Activated naive CD4-positive, alpha-beta T cell treated with anti-CD3 and anti-CD28 coated beads, Interleukin-2, amount 50 U/mL, for 72 hours (primary cell): ENCODE results near the gene MMP20. TPM values are rescaled to one million over a fixed set of nuclear protein-coding genes. Genes with fewer than 3 reads are reported as not detected.

Source experiments
- ATAC-seq, 2 donors: fragments of 150-1000 bp; cut with Tn5 transposase; 2 replicates each; pipeline ENCODE4 v1.10.0; 2021; ENCODE audit warnings: mild to moderate bottlenecking in 2 of 2, moderate library complexity in 2 of 2
- DNase-seq, 2 donors: peaks; one replicate each; pipeline ENCODE4 v3.0.0; 2021 to 2022; ENCODE audit warnings: low spot score in 2 of 2
- H3K27ac Mint-ChIP-seq, 2 donors: one replicate each; pipeline ENCODE4 v1.8.0; 2022; ENCODE audit warnings: mild to moderate bottlenecking in 2 of 2, mixed read lengths in 2 of 2
- H3K36me3 Mint-ChIP-seq, 2 donors: one replicate each; pipeline ENCODE4 v1.8.0; 2022; ENCODE audit warnings: mixed read lengths in 2 of 2
- H3K9me3 Mint-ChIP-seq, 2 donors: one replicate each; pipeline ENCODE4 v1.8.0; 2022; ENCODE audit warnings: mixed read lengths in 2 of 2
- total RNA-seq, 2 donors: library from RNA; stranded (reverse); gene quantifications; one replicate each; pipeline ENCODE4 v1.2.3, GENCODE V29; 2022

Gene MMP20
- total RNA-seq, 2 donors from 2014 or later = not detected

GRCh38 chr11:102552020-102552419 is 73.1 kb downstream of the MMP20 start:
- H3K36me3 Mint-ChIP-seq = no peaks in the 10 kb centered on the region
- DNase-seq (no peak), ATAC-seq (no peak)
- H3K9me3 Mint-ChIP-seq = no peaks in the 10 kb centered on the region
- no peak overlapping the region for H3K27ac Mint-ChIP-seq

GRCh38 chr11:102551169-102551781 is 73.9 kb downstream of the MMP20 start:
- no peak for DNase-seq
- Mint-ChIP-seq H3K27ac (no peak overlapping the region), H3K36me3 (no peaks in the 10 kb centered on the region), H3K9me3 (no peaks in the 10 kb centered on the region)
- ATAC-seq = no peak

GRCh38 chr11:102546923-102547471 is 78.1 kb downstream of the MMP20 start:
- ATAC-seq = no peak
- DNase-seq = no peak

GRCh38 chr11:102546427-102546826 is 78.7 kb downstream of the MMP20 start:
- ATAC-seq (no peak), DNase-seq (no peak)
- H3K9me3 Mint-ChIP-seq = peaks cover 0 to 5% of the 10 kb centered on the region in 2 donors
- no peak overlapping the region for H3K27ac Mint-ChIP-seq
- no peaks in the 10 kb centered on the region for H3K36me3 Mint-ChIP-seq

More at GRCh38 chr11:102546923-102547471, 78.1 kb downstream of the MMP20 start:
- H3K9me3 Mint-ChIP-seq = peaks cover 0 to 5% of the 10 kb centered on the region in 2 donors
- no peaks in the 10 kb centered on the region for H3K36me3 Mint-ChIP-seq
- H3K27ac Mint-ChIP-seq = no peak overlapping the region

- peaks cover 0 to 5% of the 10 kb centered on the region in 2 donors for H3K9me3 Mint-ChIP-seq
- ATAC-seq = no peak
- no peak overlapping the region for H3K27ac Mint-ChIP-seq
- DNase-seq = no peak
- H3K36me3 Mint-ChIP-seq = no peaks in the 10 kb centered on the region
These were observed 79.4 kb downstream of the MMP20 start for GRCh38 chr11:102545701-102546100.

- Mint-ChIP-seq H3K36me3 (no peaks in the 10 kb centered on the region), H3K9me3 (peaks cover 0 to 5% of the 10 kb centered on the region in 2 donors), H3K27ac (no peak overlapping the region)
- ATAC-seq = no peak
- no peak for DNase-seq
These were observed 80.5 kb downstream of the MMP20 start for GRCh38 chr11:102544594-102544993.

DNA sequence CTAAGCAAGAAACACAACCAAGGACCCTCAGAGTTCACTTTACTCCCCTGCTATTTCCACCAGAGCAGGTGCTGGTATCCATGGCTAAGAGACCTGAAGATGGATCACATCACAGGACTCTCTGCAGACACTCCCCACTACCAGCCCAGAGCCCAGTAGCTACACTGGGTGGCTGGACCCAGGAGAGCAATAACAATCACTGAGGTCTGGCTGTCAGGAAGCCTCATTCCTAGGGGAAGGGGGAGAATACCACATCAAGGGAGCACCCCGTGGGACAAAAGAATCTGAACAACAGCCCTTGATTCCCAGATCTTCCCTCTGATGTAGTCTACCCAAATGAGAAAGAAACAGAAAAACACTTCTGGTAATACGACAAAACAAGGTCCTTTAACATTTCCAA is 85.6 kb downstream of the MMP20 start:
- H3K36me3 Mint-ChIP-seq = no peaks in the 10 kb centered on the region
- H3K9me3 Mint-ChIP-seq = peaks cover 0 to 2% of the 10 kb centered on the region in 2 donors
- DNase-seq = no peak
- H3K27ac Mint-ChIP-seq = no peak overlapping the region
- ATAC-seq = no peak

- DNase-seq (no peak), ATAC-seq (no peak)
- H3K9me3 Mint-ChIP-seq = no peaks in the 10 kb centered on the region
- no peaks in the 10 kb centered on the region for H3K36me3 Mint-ChIP-seq
- no peak overlapping the region for H3K27ac Mint-ChIP-seq
These were observed 86.2 kb downstream of the MMP20 start for GRCh38 chr11:102538932-102539331.

GRCh38 chr11:102534261-102534872 is 90.8 kb downstream of the MMP20 start:
- Mint-ChIP-seq H3K27ac (no peak overlapping the region), H3K36me3 (no peaks in the 10 kb centered on the region), H3K9me3 (no peaks in the 10 kb centered on the region)
- ATAC-seq (no peak), DNase-seq (no peak)

DNA sequence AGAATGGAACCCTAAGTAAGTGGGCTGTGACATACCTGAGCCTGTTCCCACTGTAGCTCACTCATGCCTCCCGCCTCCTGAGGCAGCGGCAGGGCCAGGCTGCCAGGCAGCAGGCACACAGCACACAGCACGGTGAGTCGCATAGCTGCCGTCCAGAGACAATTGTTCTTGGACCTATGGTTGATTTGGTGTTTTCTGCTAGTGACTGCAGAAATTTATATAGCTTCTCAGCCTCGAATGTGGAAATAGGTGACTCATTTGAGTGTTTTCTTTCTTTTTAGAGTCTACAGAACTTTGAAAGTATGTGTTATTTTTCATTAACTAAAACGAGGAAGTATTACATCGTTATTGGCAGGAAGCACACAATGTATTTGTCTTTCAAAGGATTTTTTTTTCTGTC is 94.6 kb downstream of the MMP20 start, which contains the start of gene MMP7:
TSS of gene MMP7 (minus strand) at position 190 of the 400 bp plus-strand sequence. CDS start at position 143, 47 bp downstream.
- H3K9me3 Mint-ChIP-seq = no peaks in the 10 kb centered on the region
- H3K27ac Mint-ChIP-seq = no peak within 1 kb of the TSS
- no peak for ATAC-seq
- H3K36me3 Mint-ChIP-seq = no peaks in the 10 kb centered on the region
- no peak for DNase-seq

- Mint-ChIP-seq H3K9me3 (no peaks in the 10 kb centered on the region), H3K27ac (no peak overlapping the region), H3K36me3 (no peaks in the 10 kb centered on the region)
- DNase-seq = no peak
- no peak for ATAC-seq
These were observed 96.5 kb downstream of the MMP20 start for GRCh38 chr11:102528618-102529017.

DNA sequence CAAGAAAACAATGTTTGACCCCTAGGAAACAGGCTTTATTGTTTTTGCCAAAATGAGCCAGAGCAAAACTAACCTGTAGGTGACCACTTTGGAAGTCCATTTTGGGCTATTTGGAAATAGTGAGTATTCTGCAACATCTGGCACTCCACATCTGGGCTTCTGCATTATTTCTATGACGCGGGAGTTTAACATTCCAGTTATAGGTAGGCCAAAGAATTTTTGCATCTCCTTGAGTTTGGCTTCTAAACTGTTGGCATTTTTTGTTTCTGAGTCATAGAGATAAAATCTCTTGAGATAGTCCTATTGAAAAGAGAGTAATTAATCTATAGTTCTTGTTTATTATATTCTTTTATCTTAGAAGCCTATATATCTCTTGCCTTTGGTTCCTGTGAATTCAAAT is 97.4 kb downstream of the MMP20 start:
- H3K9me3 Mint-ChIP-seq = no peaks in the 10 kb centered on the region
- H3K36me3 Mint-ChIP-seq = no peaks in the 10 kb centered on the region
- ATAC-seq = no peak

GRCh38 chr11:102527041-102527440 is 98.1 kb downstream of the MMP20 start:
- H3K27ac Mint-ChIP-seq = no peak overlapping the region
- no peaks in the 10 kb centered on the region for H3K36me3 Mint-ChIP-seq
- no peak for ATAC-seq
- no peaks in the 10 kb centered on the region for H3K9me3 Mint-ChIP-seq
- no peak for DNase-seq

More for the DNA sequence above, 97.4 kb downstream of the MMP20 start:
- DNase-seq = no peak
- no peak overlapping the region for H3K27ac Mint-ChIP-seq

Other genes starting within 250 kb of the MMP20 start
- 100 to 1,000 TPM; 193 to 330 TPM for gene TMEM123, start 172.6 kb downstream of the MMP20 start, total RNA-seq
- not detected for gene MMP7, start 94.6 kb downstream of the MMP20 start, total RNA-seq
- not detected for gene MMP27, start 80.4 kb upstream of the MMP20 start, total RNA-seq
- not detected for gene MMP8, start 99.6 kb upstream of the MMP20 start, total RNA-seq
- gene MMP10, start 155.3 kb upstream of the MMP20 start, total RNA-seq = not detected
- not detected for gene MMP1, start 172.8 kb upstream of the MMP20 start, total RNA-seq
- gene MMP3, start 218.3 kb upstream of the MMP20 start, total RNA-seq = not detected
- not detected for gene MMP12, start 249.7 kb upstream of the MMP20 start, total RNA-seq